K562 (cell line): ENCODE results near the gene CNPY2. TPM values are rescaled to one million over a fixed set of nuclear protein-coding genes. Genes with fewer than 3 reads are reported as not detected.

Source experiments
- BMI1 ChIP-seq: fragments of 150-350 bp; IDR thresholded peaks from 2 replicates; pipeline ENCODE4 v1.6.1; 2014; ENCODE audit warnings: low read length
- CREB5 ChIP-seq: fragments of 250-450 bp; sonication (Bioruptor Pico); IDR thresholded peaks from 2 replicates; pipeline ENCODE4 v1.5.0; 2020; ENCODE audit warnings: mild to moderate bottlenecking
- GABPA ChIP-seq: fragments of 200-800 bp; sonication (Bioruptor generic); conservative IDR thresholded peaks from 2 replicates; pipeline ENCODE4 v1.6.1; 2016; ENCODE audit warnings: low read depth, missing genetic modification characterization, missing compliant biosample characterization
- HDAC3 ChIP-seq: fragments of 450-650 bp; IDR thresholded peaks from 2 replicates; pipeline ENCODE4 v1.6.1; 2018; ENCODE audit warnings: borderline replicate concordance, mild to moderate bottlenecking, moderate library complexity; ENCODE audit not compliant: partially characterized antibody
- HDAC8 ChIP-seq: fragments of 450-650 bp; IDR thresholded peaks from 2 replicates; pipeline ENCODE4 v1.6.1; 2016; ENCODE audit warnings: mild to moderate bottlenecking, missing genetic modification characterization, moderate library complexity, missing compliant biosample characterization
- KLF16 ChIP-seq: IDR thresholded peaks from 2 replicates; pipeline ENCODE4 v1.6.1; 2016; ENCODE audit warnings: antibody characterized with exemption
- LCOR ChIP-seq: sonication (generic); formaldehyde crosslinking; IDR thresholded peaks from 2 replicates; pipeline ENCODE4 v1.8.0; 2022; ENCODE audit warnings: mild to moderate bottlenecking, missing genetic modification reagents
- MTA1 ChIP-seq: fragments of 450-650 bp; IDR thresholded peaks from 2 replicates; pipeline ENCODE4 v1.6.1; 2017; ENCODE audit warnings: borderline replicate concordance
- NFIC ChIP-seq: fragments of 450-650 bp; IDR thresholded peaks from 2 replicates; pipeline ENCODE4 v1.6.1; 2017; ENCODE audit warnings: mild to moderate bottlenecking, inconsistent platforms
- PCBP1 ChIP-seq: fragments of 200-400 bp; formaldehyde crosslinking; IDR thresholded peaks from 2 replicates; pipeline ENCODE4 v1.6.1; 2018; ENCODE audit warnings: mild to moderate bottlenecking, low read depth, low read length; ENCODE audit not compliant: poor library complexity, severe bottlenecking
- PHF20 ChIP-seq: fragments of 450-650 bp; IDR thresholded peaks from 2 replicates; pipeline ENCODE4 v1.6.1; 2018; ENCODE audit not compliant: partially characterized antibody
- PYGO2 ChIP-seq: fragments of 450-650 bp; IDR thresholded peaks from 2 replicates; pipeline ENCODE4 v1.6.1; 2016; ENCODE audit warnings: mild to moderate bottlenecking, missing genetic modification characterization, moderate library complexity, missing compliant biosample characterization
- RBM14 ChIP-seq: fragments of 200-400 bp; formaldehyde crosslinking; IDR thresholded peaks from 2 replicates; pipeline ENCODE4 v1.6.1; 2018; ENCODE audit warnings: low read depth, mild to moderate bottlenecking, low read length, moderate library complexity, borderline replicate concordance; ENCODE audit not compliant: insufficient read depth
- XRCC5 ChIP-seq: fragments of 200-400 bp; formaldehyde crosslinking; IDR thresholded peaks from 2 replicates; pipeline ENCODE4 v1.6.1; 2017; ENCODE audit warnings: low read depth, mild to moderate bottlenecking, low read length
- ZBTB34 ChIP-seq: fragments of 250-450 bp; sonication (Bioruptor Pico); IDR thresholded peaks from 2 replicates; pipeline ENCODE4 v1.8.0; 2021; ENCODE audit warnings: mild to moderate bottlenecking, moderate library complexity
- ZBTB8A ChIP-seq: fragments of 450-650 bp; IDR thresholded peaks from 2 replicates; pipeline ENCODE4 v1.6.1; 2018; ENCODE audit warnings: mild to moderate bottlenecking, moderate library complexity; ENCODE audit not compliant: partially characterized antibody
- ZNF165 ChIP-seq: fragments of 250-450 bp; sonication (Bioruptor Pico); IDR thresholded peaks from 2 replicates; pipeline ENCODE4 v1.4.0; 2020; ENCODE audit warnings: borderline replicate concordance
- ZNF253 ChIP-seq: fragments of 250-450 bp; sonication (Bioruptor Pico); conservative IDR thresholded peaks from 2 replicates; pipeline ENCODE4 v1.6.1; 2021; ENCODE audit warnings: mild to moderate bottlenecking
- ZNF449 ChIP-seq: fragments of 250-450 bp; sonication (Bioruptor Pico); IDR thresholded peaks from 2 replicates; pipeline ENCODE4 v1.8.0; 2022; ENCODE audit warnings: moderate library complexity, mild to moderate bottlenecking, inconsistent platforms
- ZNF639 ChIP-seq, 2 experiments: fragments of 200-800 bp in 1 of 2; sonication (Bioruptor generic) in 1 of 2; sonication (generic) in 1 of 2; formaldehyde crosslinking in 1 of 2; IDR thresholded peaks in 1 of 2; conservative IDR thresholded peaks in 1 of 2; 2 replicates each; pipeline versions ENCODE4 v1.5.0 to v1.6.1; 2016 to 2020; ENCODE audit warnings: missing compliant biosample characterization in 1 of 2, missing genetic modification characterization in 1 of 2, missing genetic modification reagents in 1 of 2
- polyA plus RNA-seq, 8 experiments: library from polyadenylated mRNA; depleted of rRNA in 4 of 8; stranded (reverse) in 5 of 8; unstranded in 3 of 8; fragments of >200 nt; fragmentation: Nextera tagmentation in 2 of 8; fragmentation: Illumina TruSeq in 1 of 8; extraction: Ambion mirVana in 2 of 8; extraction: Trizol in 1 of 8; gene quantifications; 2 replicates each; pipeline versions ENCODE4 v1.2.1 to v1.2.3, GENCODE V29; 2011 to 2014; ENCODE audit warnings: inconsistent platforms in 1 of 8, missing spikeins in 1 of 8
- total RNA-seq, 7 experiments: library from RNA; depleted of rRNA in 6 of 7; stranded (reverse); fragments of >200 nt in 6 of 7; fragmentation: Illumina TruSeq in 2 of 7; extraction: Trizol in 2 of 7; gene quantifications; 2 replicates each; pipeline versions ENCODE4 v1.2.1 to v1.2.3, GENCODE V29; 2011 to 2021; ENCODE audit warnings: low replicate concordance in 1 of 7

The CNPY2 gene
- total and polyA plus RNA-seq, 9 of the 15 experiments (the other 6 are each of a cell fraction or from before 2014, with no cell fraction given), result 33.8 to 190 (median 138) TPM

GRCh38 chr12:56299853-56300643, 15.7 kb downstream of the CNPY2 start, which contains the start of gene CS (continued):
- TF ChIP-seq ZNF449 (no peak), ZNF253 (CRISPR knock-in tag) (no peak), PHF20 (peak; percentile 42), KLF16 (no peak), ZNF639 (CRISPR knock-in tag; conservative IDR thresholded peaks at IDR 0.05 in 1 of 2, IDR thresholded peaks at IDR 0.05 in 1 of 2) (no peak), GABPA (tag) (peak; percentile 84), NFIC (peak; percentile 100), HDAC8 (no peak), CREB5 (CRISPR knock-in tag) (0 out of 2 replicates have a peak, but pooled peaks have one; percentile 13), PCBP1 (no peak), XRCC5 (peak; percentile 44; the same call in 1 of the 2 replicates), ZBTB34 (CRISPR knock-in tag) (no peak), HDAC3 (no peak), ZBTB8A (no peak), BMI1 (no peak), ZNF165 (CRISPR knock-in tag) (no peak), PYGO2 (tag) (no peak), LCOR (CRISPR knock-in tag) (peak; percentile 71; the same call in 1 of the 2 replicates), RBM14 (no peak), MTA1 (no peak)
